SK-N-MC (cell line): ENCODE data around the gene ERF.

Source experiments
- EZH2 ChIP-seq: fragments of 200-600 bp; sonication (generic); IDR thresholded peaks from one replicate; pipeline ENCODE4 v1.6.1; 2017; ENCODE audit warnings: antibody characterized with exemption
- POLR2AphosphoS5 ChIP-seq: IDR thresholded peaks from 2 replicates; pipeline ENCODE4 v1.6.1; 2012; ENCODE audit warnings: mild to moderate bottlenecking, low read depth, low read length, borderline replicate concordance

GRCh38 chr19:42290523-42291434 lies 35.9 kb upstream of the ERF start:
- no peak for TF ChIP-seq EZH2
- no peak; the same call in 1 of the 2 replicates for TF ChIP-seq POLR2AphosphoS5
